Transverse colon (tissue), 4 donors: ENCODE results near the gene TLL2. TPM values are rescaled to one million over a fixed set of nuclear protein-coding genes. Genes with fewer than 3 reads are reported as not detected.

Source experiments
- DNase-seq: peaks from one replicate; pipeline ENCODE4 v3.0.0-alpha.2; 2019
- H3K27ac ChIP-seq, 4 donors: fragments of 200-600 bp; sonication (generic); 2 replicates each; pipeline ENCODE4 v1.5.1; 2016 to 2018; ENCODE audit warnings: inconsistent platforms in 4 of 4
- H3K27me3 ChIP-seq: fragments of 200-600 bp; sonication (generic); 2 replicates; pipeline ENCODE4 v1.5.1; 2017; ENCODE audit warnings: inconsistent platforms
- H3K36me3 ChIP-seq, 4 donors: fragments of 200-600 bp; sonication (generic); 2 replicates each; pipeline ENCODE4 v1.5.1; 2017 to 2019; ENCODE audit warnings: inconsistent platforms in 4 of 4
- H3K4me1 ChIP-seq, 4 donors: fragments of 200-600 bp; sonication (generic); 2 replicates each; pipeline ENCODE4 v1.5.1; 2017 to 2020; ENCODE audit warnings: inconsistent platforms in 4 of 4
- H3K4me3 ChIP-seq, 4 donors: fragments of 200-600 bp; sonication (generic); 1 replicate in 1 of 4; 2 replicates in 3 of 4; pipeline versions ENCODE4 v1.5.1 to v1.6.1; 2017 to 2019; ENCODE audit warnings: inconsistent platforms in 4 of 4
- H3K9me3 ChIP-seq, 2 donors: fragments of 200-600 bp; sonication (generic); 2 replicates each; pipeline ENCODE4 v1.5.1; 2017 to 2019; ENCODE audit warnings: inconsistent platforms in 2 of 2
- CTCF ChIP-seq, 5 experiments: fragments of 200-600 bp in 3 of 5; fragments of 450-650 bp in 2 of 5; sonication (generic) in 3 of 5; IDR thresholded peaks; 1 replicate in 2 of 5; 2 replicates in 3 of 5; pipeline ENCODE4 v1.5.1; 2016 to 2017; ENCODE audit warnings: antibody characterized with exemption in 5 of 5, inconsistent platforms in 3 of 5, mild to moderate bottlenecking in 2 of 5, moderate library complexity in 1 of 5
- EP300 ChIP-seq: sonication (generic); formaldehyde crosslinking; IDR thresholded peaks from one replicate; pipeline ENCODE4 v1.6.1; 2017; ENCODE audit warnings: antibody characterized with exemption, low read depth
- POLR2A ChIP-seq: fragments of 450-650 bp; IDR thresholded peaks from one replicate; pipeline ENCODE4 v1.6.1; 2016; ENCODE audit warnings: antibody characterized with exemption, mild to moderate bottlenecking, moderate library complexity
- POLR2AphosphoS5 ChIP-seq, 3 donors: sonication (generic); formaldehyde crosslinking; IDR thresholded peaks; one replicate each; pipeline ENCODE4 v1.6.1; 2016; ENCODE audit warnings: antibody characterized with exemption in 3 of 3
- WGBS, 2 donors: methylation state at CpG; one replicate each; pipeline ENCODE4 v1.1.5; 2018; ENCODE audit warnings: low coverage in 1 of 2; 5-methylcytosine and 5-hydroxymethylcytosine counted together
- in situ Hi-C, 4 donors: fragments of 200-750 bp; cut with MboI; loops; one replicate each; pipeline versions ENCODE4 v1.15.0 to v1.15.1; 2017; ENCODE audit warnings: low sequenced_read_pairs in 3 of 4, low pct_ligation_motif_present in 1 of 4, low pct_unique_long_range_greater_than_20kb in 1 of 4
- intact Hi-C: fragments of 100-400 bp; cut with DNase I; formaldehyde crosslinking; loops from one replicate; pipeline ENCODE4 v1.15.1; 2023; ENCODE audit warnings: low total_unique reads
- total RNA-seq, 4 donors: library from RNA; depleted of rRNA; stranded (reverse); fragments of >200 nt; gene quantifications; one replicate each; pipeline ENCODE4 v1.1.0, GENCODE V29; 2016

TLL2 gene
- total RNA-seq, 4 donors from 2014 or later, result 0.32 to 0.96 TPM; not detected in 2

GRCh38 chr10:96321822-96322221 is 191.9 kb downstream of the TLL2 start:
- Histone ChIP-seq H3K4me3 (no peak overlapping the region), H3K4me1 (no peaks in the 10 kb centered on the region), H3K27me3 (no peaks in the 10 kb centered on the region), H3K9me3 (no peaks in the 10 kb centered on the region), H3K36me3 (no peaks in the 10 kb centered on the region), H3K27ac (no peak overlapping the region)
- WGBS, 2 donors, result 74% methylated on average over 5 of the region's 5 CpGs; no CpG with 5 or more reads in 1 of the 2 donors
- no peak for DNase-seq
- in situ Hi-C loops (loop anchor here in 3 of 4 donors (25.0 kb wide), 1 partner anchor 310 kb away; no protein-coding TSS in a partner anchor), intact Hi-C loops (no loop called here)
- TF ChIP-seq CTCF (IDR thresholded peaks at IDR 0.05), result no peak
- no peak for TF ChIP-seq POLR2AphosphoS5 (IDR thresholded peaks at IDR 0.05)
- TF ChIP-seq EP300, result no peak
- no peak for TF ChIP-seq POLR2A

DNA sequence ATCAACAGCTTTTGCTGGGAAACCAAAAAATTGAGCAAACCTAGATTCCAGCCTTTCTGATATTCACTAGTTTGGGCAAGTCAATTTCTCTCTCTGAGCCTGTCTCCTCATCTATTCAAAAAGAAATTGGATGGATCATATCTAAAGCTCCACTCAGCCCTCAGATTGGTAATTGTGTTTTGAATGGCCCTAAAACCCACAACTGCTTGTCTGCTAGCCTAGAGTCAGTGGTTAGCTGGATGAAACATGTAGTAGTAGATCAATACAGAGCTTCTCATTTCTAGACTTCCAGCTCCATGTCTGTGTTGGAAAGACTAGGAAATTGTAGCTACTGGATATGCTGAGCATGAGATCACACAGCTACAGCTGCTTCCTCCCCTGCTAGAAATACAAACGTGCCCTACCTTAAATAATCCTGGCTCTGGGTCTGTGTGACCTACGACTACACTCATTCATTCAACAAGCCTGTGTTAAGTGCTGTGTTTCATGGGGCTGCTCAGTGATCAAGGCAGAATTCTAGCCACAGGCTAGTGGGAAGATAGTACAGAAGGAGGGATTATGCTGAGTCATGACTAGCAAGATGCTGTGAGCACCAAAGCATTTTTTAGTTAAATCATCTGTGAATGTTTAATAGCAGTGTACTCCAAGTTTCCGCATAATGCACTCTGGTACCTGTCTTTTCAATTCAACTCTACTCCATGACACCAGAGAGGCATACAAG is 193.8 kb downstream of the TLL2 start:
- 35% methylated on average over 3 of the region's 3 CpGs; no CpG with 5 or more reads in 1 of the 2 donors for WGBS, 2 donors

DNA sequence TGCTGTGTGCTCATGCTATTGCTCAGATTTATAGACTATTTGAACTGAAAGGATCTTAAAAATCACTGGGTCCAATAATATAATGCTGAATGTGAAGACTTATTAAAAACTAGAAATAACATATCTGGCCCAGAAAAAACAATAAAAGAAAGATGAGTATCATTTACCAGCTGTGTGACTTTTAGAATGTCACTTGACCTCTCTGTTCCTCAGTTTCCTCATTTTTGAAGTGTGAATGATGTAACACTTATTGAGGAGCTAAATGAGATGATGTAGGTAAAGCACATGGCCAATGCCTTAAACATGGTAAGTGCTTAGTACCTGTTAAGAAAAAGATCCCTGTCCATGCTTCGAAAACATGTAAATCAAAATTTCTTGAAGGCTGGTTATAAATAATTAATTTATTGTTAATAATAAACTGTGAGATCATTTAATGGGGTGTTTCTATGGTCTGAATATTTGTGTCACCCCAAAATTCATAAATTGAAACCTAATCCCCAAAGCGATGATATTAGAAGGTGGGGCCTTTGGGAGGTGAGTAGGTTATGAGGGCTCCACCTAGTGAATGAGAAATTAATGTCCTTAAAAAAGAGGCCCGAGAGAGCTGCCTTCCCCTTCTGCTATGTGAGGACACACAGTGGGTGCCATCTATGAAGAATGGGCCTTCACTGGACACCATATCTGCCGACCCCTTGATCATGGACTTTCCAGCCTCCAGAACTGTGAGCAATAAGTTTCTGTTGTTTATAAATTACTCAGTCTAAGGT is 196.5 kb downstream of the TLL2 start:
- H3K27ac ChIP-seq, result no peak overlapping the region
- no peaks in the 10 kb centered on the region for H3K4me1 ChIP-seq
- intact Hi-C loops (no loop called here), in situ Hi-C loops (loop anchor here in 3 of 4 donors (25.0 kb wide), 1 partner anchor 305 kb away; no protein-coding TSS in a partner anchor)
- no peak overlapping the region for H3K4me3 ChIP-seq
- H3K9me3 ChIP-seq, result no peaks in the 10 kb centered on the region
- no peaks in the 10 kb centered on the region for H3K27me3 ChIP-seq
- TF ChIP-seq POLR2AphosphoS5 (IDR thresholded peaks at IDR 0.05) (no peak), EP300 (no peak), POLR2A (no peak), CTCF (IDR thresholded peaks at IDR 0.05) (no peak)
- no peak for DNase-seq
- 78 to 88% methylated on average over 3 to 4 of the region's 4 CpGs for WGBS, 2 donors
- no peaks in the 10 kb centered on the region for H3K36me3 ChIP-seq

More for the DNA sequence above, 193.8 kb downstream of the TLL2 start:
- no peaks in the 10 kb centered on the region for H3K36me3 ChIP-seq
- intact Hi-C loops (no loop called here), in situ Hi-C loops (loop anchor here in 3 of 4 donors (25.0 kb wide), 1 partner anchor 308 kb away; no protein-coding TSS in a partner anchor)
- no peaks in the 10 kb centered on the region for H3K9me3 ChIP-seq
- H3K27me3 ChIP-seq, result no peaks in the 10 kb centered on the region
- H3K4me1 ChIP-seq, result no peaks in the 10 kb centered on the region
- no peak overlapping the region for H3K27ac ChIP-seq
- no peak overlapping the region for H3K4me3 ChIP-seq
- no peak for DNase-seq
- TF ChIP-seq EP300 (no peak), POLR2A (no peak), CTCF (IDR thresholded peaks at IDR 0.05) (no peak), POLR2AphosphoS5 (IDR thresholded peaks at IDR 0.05) (no peak)

Other genes starting within 250 kb of the TLL2 start
- gene BLNK, start 242.4 kb downstream of the TLL2 start, total RNA-seq, result 10 to 100 TPM in 2 of 4 donors, 1 to 10 TPM in 2; 5.6 to 21.8 (median 12.0) TPM
- gene DNTT, start 209.5 kb downstream of the TLL2 start, total RNA-seq, result not detected
- gene OPALIN, start 154.9 kb downstream of the TLL2 start, total RNA-seq, result not detected
- gene TM9SF3, start 73.1 kb upstream of the TLL2 start, total RNA-seq, result 100 to 1,000 TPM in 1 of 4 donors, 10 to 100 TPM in 3; 34.4 to 133 (median 77.3) TPM
- 10 to 100 TPM in 3 of 4 donors, 1 to 10 TPM in 1; 6.4 to 42.6 (median 16.3) TPM for gene PIK3AP1, start 206.6 kb upstream of the TLL2 start, total RNA-seq